Mesenchymal stem cell (in vitro differentiated cells and primary cell): Measurements from ENCODE around the gene MSH3.

Experiments used
- DNase-seq: peaks from one replicate; pipeline ENCODE4 v3.0.0-alpha.2; 2013
- H2AFZ ChIP-seq: one replicate; pipeline ENCODE4 v1.6.1; 2013; ENCODE audit warnings: low read depth, mild to moderate bottlenecking, control low read depth, inconsistent platforms, low read length, moderate library complexity
- H2AK5ac ChIP-seq: 2 replicates; pipeline ENCODE4 v1.6.1; 2013; ENCODE audit warnings: low read length, moderate library complexity, mild to moderate bottlenecking, inconsistent platforms; ENCODE audit not compliant: severe bottlenecking
- H2BK120ac ChIP-seq: one replicate; pipeline ENCODE4 v1.6.1; 2013; ENCODE audit warnings: low read depth, mild to moderate bottlenecking, inconsistent platforms, low read length, moderate library complexity
- H2BK12ac ChIP-seq, 2 experiments: one replicate each; pipeline ENCODE4 v1.6.1; 2013; ENCODE audit warnings: inconsistent platforms in 2 of 2, low read length in 2 of 2, mild to moderate bottlenecking in 2 of 2, moderate library complexity in 2 of 2, control low read depth in 1 of 2
- H2BK15ac ChIP-seq: one replicate; pipeline ENCODE4 v1.6.1; 2013; ENCODE audit warnings: mild to moderate bottlenecking, low read depth, inconsistent platforms; ENCODE audit not compliant: poor library complexity, severe bottlenecking
- H2BK5ac ChIP-seq: 2 replicates; pipeline ENCODE4 v1.6.1; 2013; ENCODE audit warnings: low read depth, mild to moderate bottlenecking, low read length, control low read depth, inconsistent platforms; ENCODE audit not compliant: poor library complexity, severe bottlenecking
- H3K14ac ChIP-seq, 2 experiments: one replicate each; pipeline ENCODE4 v1.6.1; 2013; ENCODE audit warnings: inconsistent platforms in 2 of 2, low read length in 2 of 2, control low read depth in 1 of 2, mild to moderate bottlenecking in 1 of 2, moderate library complexity in 1 of 2
- H3K18ac ChIP-seq, 2 experiments: one replicate each; pipeline ENCODE4 v1.6.1; 2013; ENCODE audit warnings: inconsistent platforms in 2 of 2, low read length in 2 of 2, control low read depth in 1 of 2, low read depth in 1 of 2, mild to moderate bottlenecking in 1 of 2
- H3K23ac ChIP-seq, 2 experiments: one replicate each; pipeline ENCODE4 v1.6.1; 2013; ENCODE audit warnings: inconsistent platforms in 2 of 2, low read length in 2 of 2, mild to moderate bottlenecking in 2 of 2, moderate library complexity in 2 of 2, control low read depth in 1 of 2
- H3K27ac ChIP-seq: 2 replicates; pipeline ENCODE4 v1.5.1; 2013; ENCODE audit warnings: mild to moderate bottlenecking, moderate library complexity, low read length, control low read depth, inconsistent platforms; ENCODE audit not compliant: poor library complexity, severe bottlenecking
- H3K27me3 ChIP-seq, 2 experiments: 2 replicates each; pipeline versions ENCODE4 v1.6.1 to v1.7.0; 2013; ENCODE audit warnings: low read length in 2 of 2, mild to moderate bottlenecking in 2 of 2, moderate library complexity in 2 of 2, control low read depth in 1 of 2, inconsistent platforms in 1 of 2; ENCODE audit not compliant: control insufficient read depth in 1 of 2, insufficient read depth in 1 of 2
- H3K36me3 ChIP-seq, 2 experiments: 2 replicates each; pipeline versions ENCODE4 v1.6.1 to v1.7.0; 2013; ENCODE audit warnings: low read length in 2 of 2, control low read depth in 1 of 2, inconsistent platforms in 1 of 2, low read depth in 1 of 2, mild to moderate bottlenecking in 1 of 2; ENCODE audit not compliant: insufficient read depth in 2 of 2, control insufficient read depth in 1 of 2
- H3K4ac ChIP-seq, 2 experiments: one replicate each; pipeline ENCODE4 v1.6.1; 2013; ENCODE audit warnings: inconsistent platforms in 2 of 2, low read length in 2 of 2, mild to moderate bottlenecking in 2 of 2, moderate library complexity in 2 of 2, control low read depth in 1 of 2, low read depth in 1 of 2
- H3K4me1 ChIP-seq: 2 replicates; pipeline ENCODE4 v1.6.1; 2013; ENCODE audit warnings: low read depth, low read length, control low read depth; ENCODE audit not compliant: control insufficient read depth, insufficient read depth
- H3K4me2 ChIP-seq: 2 replicates; pipeline ENCODE4 v1.6.1; 2013; ENCODE audit warnings: low read length, mild to moderate bottlenecking, inconsistent platforms; ENCODE audit not compliant: poor library complexity, severe bottlenecking
- H3K4me3 ChIP-seq, 2 experiments: 2 replicates each; pipeline versions ENCODE4 v1.5.1 to v1.7.0; 2013; ENCODE audit warnings: low read length in 2 of 2, mild to moderate bottlenecking in 2 of 2, control low read depth in 1 of 2, low read depth in 1 of 2; ENCODE audit not compliant: insufficient read depth in 1 of 2
- H3K79me1 ChIP-seq: replicated peaks from 2 replicates; pipeline ENCODE4 v1.6.1; 2013; ENCODE audit warnings: mild to moderate bottlenecking, control low read depth, low read length, inconsistent platforms; ENCODE audit not compliant: poor library complexity, severe bottlenecking
- H3K9ac ChIP-seq: 2 replicates; pipeline ENCODE4 v1.7.0; 2013; ENCODE audit warnings: mild to moderate bottlenecking, low read length, moderate library complexity
- H3K9me3 ChIP-seq: 2 replicates; pipeline ENCODE4 v1.7.0; 2013; ENCODE audit warnings: mild to moderate bottlenecking, low read length; ENCODE audit not compliant: control insufficient read depth
- H4K8ac ChIP-seq: one replicate; pipeline ENCODE4 v1.6.1; 2013; ENCODE audit warnings: inconsistent platforms, mild to moderate bottlenecking, low read length, moderate library complexity
- H4K91ac ChIP-seq: one replicate; pipeline ENCODE4 v1.6.1; 2013; ENCODE audit warnings: mild to moderate bottlenecking, low read length, inconsistent platforms
- WGBS: methylation state at CpG from one replicate; pipeline ENCODE4 v1.1.7; 2013; ENCODE audit warnings: mixed read lengths; 5-methylcytosine and 5-hydroxymethylcytosine counted together

The MSH3 gene

GRCh38 chr5:80697100-80697499 lies 42.6 kb downstream of the MSH3 start:
- Histone ChIP-seq H2AK5ac (no peak overlapping the region), H3K4me2 (no peak overlapping the region), H4K8ac (no peak overlapping the region), H3K4me3 (no peak overlapping the region), H3K9me3 (no peaks in the 10 kb centered on the region), H2BK15ac (no peak overlapping the region), H3K4ac (no peak overlapping the region), H3K9ac (no peak overlapping the region), H3K27me3 (no peaks in the 10 kb centered on the region), H3K36me3 (peaks cover 1 to 9% of the 10 kb centered on the region in 2 experiments), H3K14ac (no peak overlapping the region), H2BK5ac (no peak overlapping the region), H3K27ac (no peak overlapping the region), H2BK120ac (no peak overlapping the region), H3K23ac (no peak overlapping the region), H2BK12ac (no peak overlapping the region), H3K4me1 (peaks cover under 1% of the 10 kb centered on the region), H2AFZ (no peak overlapping the region), H3K18ac (no peak overlapping the region), H4K91ac (no peak overlapping the region), H3K79me1 (peaks cover 12% of the 10 kb centered on the region)
- WGBS, result 100% methylated on average over 2 of the region's 3 CpGs
- DNase-seq, result no peak

- no peak overlapping the region for H3K4me3 ChIP-seq
- no peak overlapping the region for H2BK120ac ChIP-seq
- H4K8ac ChIP-seq, result no peak overlapping the region
- WGBS, result 91% methylated on average over 5 of the region's 5 CpGs
- H3K23ac ChIP-seq, result no peak overlapping the region
- H3K18ac ChIP-seq, result no peak overlapping the region
- H2BK12ac ChIP-seq, result no peak overlapping the region
- DNase-seq, result no peak
- H3K4ac ChIP-seq, result no peak overlapping the region
- H3K79me1 ChIP-seq, result peaks cover 12% of the 10 kb centered on the region
- peaks cover 3 to 9% of the 10 kb centered on the region in 2 experiments for H3K36me3 ChIP-seq
- no peaks in the 10 kb centered on the region for H3K9me3 ChIP-seq
- no peak overlapping the region for H3K4me2 ChIP-seq
- H2BK5ac ChIP-seq, result no peak overlapping the region
- no peak overlapping the region for H3K9ac ChIP-seq
- peaks cover 4% of the 10 kb centered on the region for H3K4me1 ChIP-seq
- no peak overlapping the region for H2BK15ac ChIP-seq
- no peaks in the 10 kb centered on the region for H3K27me3 ChIP-seq
- no peak overlapping the region for H2AFZ ChIP-seq
- H2AK5ac ChIP-seq, result no peak overlapping the region
- no peak overlapping the region for H3K14ac ChIP-seq
- no peak overlapping the region for H4K91ac ChIP-seq
- H3K27ac ChIP-seq, result no peak overlapping the region
Measured at GRCh38 chr5:80698369-80698768, 43.9 kb downstream of the MSH3 start.

GRCh38 chr5:80701597-80701996 lies 47.1 kb downstream of the MSH3 start:
- H3K9me3 ChIP-seq, result no peaks in the 10 kb centered on the region
- no peak overlapping the region for H2BK5ac ChIP-seq
- H3K4ac ChIP-seq, result no peak overlapping the region
- no peak for DNase-seq
- H3K27me3 ChIP-seq, result no peaks in the 10 kb centered on the region
- no peak overlapping the region for H3K9ac ChIP-seq
- no peak overlapping the region for H4K91ac ChIP-seq
- H2BK12ac ChIP-seq, result no peak overlapping the region
- H4K8ac ChIP-seq, result no peak overlapping the region
- H2AK5ac ChIP-seq, result no peak overlapping the region
- H3K27ac ChIP-seq, result no peak overlapping the region
- peaks cover 8% of the 10 kb centered on the region for H3K79me1 ChIP-seq
- H3K4me3 ChIP-seq, result no peak overlapping the region
- H3K4me2 ChIP-seq, result no peak overlapping the region
- no peak overlapping the region for H2BK120ac ChIP-seq
- H2BK15ac ChIP-seq, result no peak overlapping the region
- 18% methylated on average over 1 of the region's 1 CpG for whole genome bisulfite sequencing
- H3K18ac ChIP-seq, result no peak overlapping the region
- no peak overlapping the region for H3K14ac ChIP-seq
- peaks cover 8% of the 10 kb centered on the region for H3K4me1 ChIP-seq
- H3K36me3 ChIP-seq, result peaks cover 3 to 16% of the 10 kb centered on the region in 2 experiments
- H2AFZ ChIP-seq, result no peak overlapping the region
- no peak overlapping the region for H3K23ac ChIP-seq

GRCh38 chr5:80703291-80703690 lies 48.8 kb downstream of the MSH3 start:
- Histone ChIP-seq H2BK15ac (no peak overlapping the region), H2BK120ac (no peak overlapping the region), H3K23ac (no peak overlapping the region), H3K36me3 (peaks cover 3 to 13% of the 10 kb centered on the region in 2 experiments), H3K18ac (no peak overlapping the region), H3K4ac (no peak overlapping the region), H3K4me2 (no peak overlapping the region), H2AK5ac (no peak overlapping the region), H2BK5ac (no peak overlapping the region), H2BK12ac (no peak overlapping the region), H4K8ac (no peak overlapping the region), H3K27me3 (no peaks in the 10 kb centered on the region), H3K79me1 (peaks cover 5% of the 10 kb centered on the region), H2AFZ (no peak overlapping the region), H3K4me1 (peaks cover 12% of the 10 kb centered on the region), H3K4me3 (no peak overlapping the region), H3K9me3 (no peaks in the 10 kb centered on the region), H3K27ac (no peak overlapping the region), H3K9ac (no peak overlapping the region), H3K14ac (no peak overlapping the region), H4K91ac (no peak overlapping the region)
- no peak for DNase-seq
